Mammary epithelial cell (primary cell): ENCODE results near the gene KRT10.

Experiments used
- CTCF ChIP-seq, 2 donors: IDR thresholded peaks in 1 of 2; conservative IDR thresholded peaks in 1 of 2; 2 replicates each; pipeline ENCODE4 v1.5.1; 2011 to 2012; ENCODE audit warnings: inconsistent platforms in 2 of 2, low read length in 2 of 2, mild to moderate bottlenecking in 2 of 2, control low read depth in 1 of 2, low read depth in 1 of 2; ENCODE audit not compliant: insufficient read depth in 1 of 2; ENCODE audit errors: extremely low read depth in 1 of 2
- EZH2 ChIP-seq: IDR thresholded peaks from 2 replicates; pipeline ENCODE4 v1.6.1; 2012; ENCODE audit warnings: low read length, inconsistent platforms, borderline replicate concordance

- TF ChIP-seq CTCF (conservative IDR thresholded peaks at IDR 0.05 in 1 of 2, IDR thresholded peaks at IDR 0.05 in 1 of 2; ENCODE audit: extremely low read depth in 1 of 2, insufficient read depth in 1 of 2, low read depth in 1 of 2, low read length in 2 of 2), result no peak
- no peak for TF ChIP-seq EZH2
Measured at GRCh38 chr17:40841246-40841645, 18.8 kb upstream of the KRT10 start.
